ENCODE data around the gene C15orf61. TPM values are rescaled to one million over a fixed set of nuclear protein-coding genes. Genes with fewer than 3 reads are reported as not detected.

The C15orf61 gene
- total RNA-seq, 1 donor from 2014 or later: 2.9 TPM

GRCh38 chr15:67573194-67573593, 52.3 kb downstream of the C15orf61 start:
- Histone ChIP-seq H3K36me3 (ENCODE audit: control insufficient read depth, insufficient read depth, low read length) (no peaks in the 10 kb centered on the region), H3K27me3 (ENCODE audit: control insufficient read depth, insufficient read depth, low read length) (no peaks in the 10 kb centered on the region), H3K4me3 (ENCODE audit: low read depth, low read length) (no peak overlapping the region)
- no peak for TF ChIP-seq CTCF (IDR thresholded peaks at IDR 0.05; ENCODE audit: insufficient read depth, low read length, poor library complexity, severe bottlenecking)
- DNase-seq (ENCODE audit: low read depth): no peak

- Histone ChIP-seq H3K27me3 (ENCODE audit: control insufficient read depth, insufficient read depth, low read length) (no peaks in the 10 kb centered on the region), H3K4me3 (ENCODE audit: low read depth, low read length) (no peak overlapping the region), H3K36me3 (ENCODE audit: control insufficient read depth, insufficient read depth, low read length) (no peaks in the 10 kb centered on the region)
- DNase-seq (ENCODE audit: low read depth): no peak
- no peak for TF ChIP-seq CTCF (IDR thresholded peaks at IDR 0.05; ENCODE audit: insufficient read depth, low read length, poor library complexity, severe bottlenecking)
Measured at GRCh38 chr15:67575039-67575502, 54.1 kb downstream of the C15orf61 start.

- no peak for DNase-seq (ENCODE audit: low read depth)
- TF ChIP-seq CTCF (IDR thresholded peaks at IDR 0.05; ENCODE audit: insufficient read depth, low read length, poor library complexity, severe bottlenecking): no peak
- no peaks in the 10 kb centered on the region for H3K27me3 ChIP-seq (ENCODE audit: control insufficient read depth, insufficient read depth, low read length)
- no peaks in the 10 kb centered on the region for H3K36me3 ChIP-seq (ENCODE audit: control insufficient read depth, insufficient read depth, low read length)
- no peak overlapping the region for H3K4me3 ChIP-seq (ENCODE audit: low read depth, low read length)
Measured at GRCh38 chr15:67578020-67578600, 57.2 kb downstream of the C15orf61 start.

GRCh38 chr15:67579164-67579563, 58.2 kb downstream of the C15orf61 start:
- H3K4me3 ChIP-seq (ENCODE audit: low read depth, low read length): no peak overlapping the region
- no peak for TF ChIP-seq CTCF (IDR thresholded peaks at IDR 0.05; ENCODE audit: insufficient read depth, low read length, poor library complexity, severe bottlenecking)
- DNase-seq (ENCODE audit: low read depth): no peak
- H3K36me3 ChIP-seq (ENCODE audit: control insufficient read depth, insufficient read depth, low read length): no peaks in the 10 kb centered on the region
- no peaks in the 10 kb centered on the region for H3K27me3 ChIP-seq (ENCODE audit: control insufficient read depth, insufficient read depth, low read length)

Other genes with a start within 250 kb of the C15orf61 start
- 7.7 and 8.0 TPM in 2 replicates for gene MAP2K5, start 21.6 kb downstream of the C15orf61 start, total RNA-seq